Right forelimb (tissue), 1 donor: ENCODE data around the gene RPS28.
"Not testable (repeated sequence)": the region's sequence is repeated elsewhere in the genome, so short reads cannot be mapped to it uniquely, and the experiment has no call there.

Source experiments
- DNase-seq: peaks from one replicate; pipeline ENCODE4 v3.0.0-alpha.2; 2018

The RPS28 gene

DNA sequence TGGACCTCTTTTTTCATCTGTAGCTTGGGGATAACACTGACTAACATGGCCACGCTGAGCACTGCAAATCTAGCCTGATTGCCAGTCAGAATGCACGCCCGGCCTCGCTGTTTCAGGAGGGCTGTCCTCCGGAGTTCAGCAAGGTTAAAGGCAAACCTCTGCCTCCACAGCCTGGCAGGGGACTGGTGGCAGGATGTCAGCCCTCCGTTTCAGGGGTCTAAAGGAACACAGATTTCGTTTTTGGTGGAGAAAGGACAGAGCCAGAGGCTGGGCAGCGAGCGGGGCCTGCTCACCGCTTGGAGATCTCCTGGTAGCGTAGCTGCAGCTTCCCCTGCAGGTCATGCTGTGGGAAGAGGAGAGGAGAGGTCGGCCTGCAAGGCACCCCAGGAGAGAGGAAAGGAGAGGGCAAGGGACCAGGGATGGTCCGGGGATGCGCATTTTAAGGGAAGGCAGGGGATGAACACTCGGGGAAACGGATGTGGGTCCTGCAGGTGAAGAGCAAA, 681 bp upstream of the RPS28 start:
- DNase-seq = no peak

GRCh38 chr19:8321986-8322637, 816 bp downstream of the RPS28 start:
- no peak for DNase-seq

DNA sequence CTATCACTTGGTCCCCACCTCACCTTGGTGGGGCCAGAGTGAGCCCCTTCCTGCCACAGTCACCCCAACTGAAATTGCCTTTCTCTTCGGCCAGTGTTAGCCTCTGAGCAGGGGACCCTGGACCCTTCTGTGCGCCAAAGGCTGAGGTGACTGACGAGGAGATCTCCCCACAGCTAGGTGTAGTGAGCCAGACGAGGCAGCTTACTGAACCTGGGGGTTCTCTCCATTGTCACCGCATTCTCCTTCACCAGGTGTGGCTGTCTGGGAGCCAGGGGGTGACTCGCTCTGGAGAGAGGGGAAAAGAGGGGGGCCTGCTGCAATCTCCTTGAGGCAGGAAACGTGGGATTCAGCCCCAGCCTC, 1.3 kb downstream of the RPS28 start:
- no peak for DNase-seq

- DNase-seq = no peak
Observed at GRCh38 chr19:8323781-8324185, 2.5 kb downstream of the RPS28 start.

DNA sequence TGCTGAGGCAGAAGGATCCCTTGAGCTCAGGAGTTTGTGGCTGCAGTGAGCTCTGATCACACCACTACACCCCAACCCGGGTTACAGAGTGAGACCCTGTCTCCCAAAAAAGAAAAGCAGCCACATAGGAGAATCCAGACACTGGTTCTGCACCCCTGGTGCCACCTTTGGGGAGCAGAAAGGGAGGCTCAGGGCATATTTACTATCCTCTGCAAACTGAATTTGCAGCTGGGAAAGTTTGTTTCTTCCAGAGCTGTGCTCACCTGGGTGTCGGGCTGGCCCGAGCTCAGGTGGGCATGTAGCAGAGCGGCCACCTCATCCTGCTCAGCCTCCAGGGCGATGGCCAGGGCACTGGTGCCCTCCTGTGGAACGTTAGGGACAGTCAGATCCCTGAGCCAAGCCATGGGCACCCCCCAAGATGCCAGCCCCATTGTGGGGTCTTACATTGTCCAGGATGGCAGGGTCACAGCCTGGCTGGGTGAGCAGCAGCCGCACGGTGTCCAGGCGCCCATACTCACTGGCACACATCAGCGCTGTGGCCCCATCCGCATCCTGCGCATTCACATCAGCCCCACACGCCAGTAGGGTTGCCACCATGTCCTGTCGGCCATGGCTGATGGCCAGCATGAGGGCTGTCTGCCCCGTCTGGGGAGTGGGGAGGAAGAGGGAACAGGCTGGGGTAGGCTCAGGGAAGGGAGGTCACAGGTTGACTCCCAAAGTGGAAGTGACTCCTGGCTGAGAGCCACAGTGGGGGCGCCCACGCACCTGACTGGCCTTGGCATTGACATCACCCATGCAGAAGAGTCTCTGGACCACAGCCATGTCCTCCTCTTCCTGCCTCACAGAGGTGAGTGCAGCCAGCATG, 3.1 kb downstream of the RPS28 start:
- DNase-seq = no peak

GRCh38 chr19:8325454-8325853, 4.2 kb downstream of the RPS28 start:
- DNase-seq = no peak

- DNase-seq = no peak
Observed at GRCh38 chr19:8329996-8330395, 8.7 kb downstream of the RPS28 start.

DNA sequence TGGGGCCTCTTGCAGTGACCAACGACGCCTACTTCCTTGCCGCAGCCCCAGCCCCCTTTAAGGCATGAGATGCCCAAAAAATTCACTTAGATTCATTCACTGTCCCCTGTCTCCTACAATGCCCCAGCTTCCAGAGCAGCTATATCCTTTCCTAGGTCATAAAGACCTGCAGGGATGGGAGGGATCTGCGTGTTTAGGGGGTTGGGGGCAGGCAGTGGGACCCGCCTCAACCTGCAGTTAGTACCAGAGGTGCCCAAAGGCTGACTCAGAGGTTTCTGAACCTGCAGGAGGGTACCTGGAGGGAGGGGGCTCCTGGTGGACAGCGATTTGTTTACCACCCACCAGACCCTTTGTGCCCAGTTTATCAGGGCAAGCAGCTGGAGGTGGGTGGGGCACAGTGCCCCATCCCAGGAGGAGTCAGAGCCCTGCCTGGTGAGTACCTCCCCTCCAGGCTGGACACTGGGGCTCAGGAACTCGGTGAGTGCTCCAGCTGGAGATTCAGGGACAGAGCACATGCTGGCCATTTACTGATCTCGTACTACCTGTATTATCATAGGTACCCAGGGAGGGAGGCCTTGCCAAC, 10.1 kb downstream of the RPS28 start:
- DNase-seq = no peak

DNA sequence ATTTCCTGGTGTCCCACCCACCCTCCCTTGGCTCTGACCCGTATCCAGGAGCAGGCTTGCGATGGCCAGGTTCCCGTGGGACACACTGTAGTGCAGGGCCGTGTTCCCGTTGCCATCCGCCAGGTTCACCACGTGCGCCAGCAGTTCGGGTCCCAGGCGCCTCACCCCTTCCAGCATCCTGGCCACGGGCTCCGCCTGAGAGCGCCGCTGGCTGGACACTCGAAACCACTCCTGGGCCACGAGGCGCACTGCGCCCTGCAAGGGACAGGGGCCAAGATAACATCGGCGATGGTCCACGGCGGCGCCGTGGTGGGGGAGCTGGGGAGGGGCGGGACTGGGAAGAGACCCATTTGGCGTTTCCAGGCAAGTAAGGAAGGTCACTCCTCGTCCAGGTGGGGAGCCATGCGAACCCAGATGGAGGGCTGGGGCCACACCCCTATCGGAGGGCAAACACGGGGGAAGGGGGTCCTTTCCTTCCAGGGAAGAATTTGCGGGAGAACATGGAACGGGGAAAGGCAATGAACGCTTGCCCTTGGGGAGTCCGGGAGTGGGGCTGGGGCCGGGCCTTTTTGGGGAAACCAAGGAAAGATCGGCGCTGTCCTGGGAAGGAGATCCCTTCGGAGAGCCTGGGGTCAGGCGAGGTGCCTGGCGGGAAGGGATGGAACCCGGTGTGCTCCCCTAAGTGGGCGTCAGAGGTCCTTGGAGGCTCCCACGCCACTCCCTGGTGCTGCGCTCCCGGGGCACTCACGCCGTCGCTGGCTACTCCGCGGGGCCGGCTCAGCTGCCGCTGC, 11.9 kb downstream of the RPS28 start:
- DNase-seq = no peak

GRCh38 chr19:8333767-8334457, 12.6 kb downstream of the RPS28 start:
- DNase-seq = no peak

GRCh38 chr19:8334458-8335342, 13.4 kb downstream of the RPS28 start:
- DNase-seq = no peak

DNA sequence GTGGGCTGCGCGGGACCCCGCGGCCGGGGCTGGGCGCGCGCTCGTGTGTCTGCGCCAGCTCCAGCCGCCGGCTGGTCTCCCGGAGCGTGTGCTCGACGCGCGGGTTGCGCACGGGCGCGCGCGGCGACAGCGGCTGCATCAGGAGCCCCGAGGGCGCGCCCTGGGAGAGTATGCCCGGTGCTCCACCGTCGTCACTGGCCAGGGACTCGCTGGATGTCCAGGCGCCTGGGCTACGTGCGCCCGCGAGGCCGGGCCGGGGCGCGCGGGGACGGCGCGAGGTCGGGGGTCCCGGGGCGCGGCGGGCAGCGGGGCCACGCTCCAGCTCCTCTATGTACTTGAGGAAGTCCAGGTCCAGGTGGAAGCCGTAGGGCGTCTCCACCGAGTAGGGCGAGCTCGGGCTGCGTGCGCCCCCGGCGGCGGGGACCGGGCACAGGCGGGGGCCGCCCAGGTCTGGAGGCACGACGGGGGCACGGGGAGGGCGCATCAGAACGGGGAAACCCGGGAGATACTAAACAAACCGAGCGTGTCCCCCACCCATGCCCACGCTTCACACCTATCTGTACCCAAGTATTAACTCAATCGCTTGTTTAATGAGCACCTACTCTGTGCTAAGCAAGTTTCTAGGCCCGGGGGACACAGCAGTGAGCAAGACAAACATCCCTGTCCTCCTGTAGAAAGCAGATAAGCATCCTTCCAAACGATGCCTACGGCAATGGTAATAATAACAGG, 14.2 kb downstream of the RPS28 start:
- DNase-seq = no peak

DNA sequence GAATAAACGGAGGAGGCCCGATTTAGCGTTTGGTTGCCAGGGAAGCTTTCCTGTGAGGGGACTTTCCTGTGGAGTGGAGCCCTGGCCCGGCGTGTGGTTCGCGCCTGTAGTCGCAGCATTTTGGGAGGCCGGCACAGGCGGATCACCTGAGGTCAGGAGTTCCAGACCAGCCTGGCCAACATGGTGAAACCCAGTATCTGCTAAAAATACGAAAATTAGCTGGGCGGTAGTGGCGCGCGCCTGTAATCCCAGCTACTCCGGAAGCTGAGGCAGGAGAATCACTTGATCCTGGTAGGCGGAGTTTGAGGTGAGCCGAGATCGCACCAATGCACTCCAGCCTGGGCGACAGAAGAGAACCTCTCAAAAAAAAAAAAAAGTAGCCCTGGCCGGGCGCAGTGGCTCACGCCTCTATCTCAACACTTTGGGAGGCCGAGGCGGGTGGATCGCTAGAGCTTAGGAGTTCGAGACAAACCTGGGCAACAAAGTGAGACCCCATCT, 14.8 kb downstream of the RPS28 start:
- no peak for DNase-seq

DNA sequence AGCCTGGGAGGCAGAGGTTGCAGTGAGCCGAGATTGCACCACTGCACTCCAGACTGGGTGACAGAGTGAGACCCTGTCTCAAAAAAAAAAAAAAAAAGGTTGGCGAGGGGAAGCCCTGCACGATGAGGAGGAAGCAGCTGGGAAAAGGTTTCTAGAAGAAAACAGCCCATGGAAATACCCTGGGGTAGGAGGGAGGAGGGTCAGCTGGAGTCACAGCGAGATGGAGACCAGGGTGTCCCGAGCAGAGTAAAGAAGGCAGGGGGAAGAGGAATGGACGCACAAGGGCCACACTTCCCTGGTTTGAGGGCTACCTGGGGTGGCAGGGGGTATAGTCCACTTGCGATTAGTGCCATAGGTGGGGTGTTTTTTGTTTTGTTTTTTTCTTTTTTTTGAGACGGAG, 15.4 kb downstream of the RPS28 start:
- no peak for DNase-seq

GRCh38 chr19:8337728-8338127, 16.4 kb downstream of the RPS28 start:
- DNase-seq = no peak

DNA sequence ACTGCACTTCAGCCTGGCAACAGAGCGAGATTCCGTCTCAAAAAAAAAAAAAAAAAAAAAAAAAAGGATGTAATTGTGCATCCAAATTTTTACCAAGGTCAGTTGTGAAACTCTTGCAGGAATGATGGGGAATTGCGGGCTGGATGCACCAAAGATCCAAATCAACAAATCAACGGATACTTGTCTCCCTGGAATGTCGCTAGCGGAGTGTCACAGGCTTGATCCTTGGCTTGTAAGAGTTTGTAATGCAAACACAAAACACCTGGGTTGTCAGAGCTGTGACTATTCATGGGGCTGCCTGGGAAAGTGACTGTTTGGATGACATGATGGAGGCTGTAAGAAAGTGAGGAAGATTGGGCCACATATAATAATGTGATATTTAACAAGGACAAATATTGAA, 17.5 kb downstream of the RPS28 start:
- DNase-seq = no peak

- DNase-seq = no peak
Observed at GRCh38 chr19:8340341-8341096, 19.2 kb downstream of the RPS28 start.

DNA sequence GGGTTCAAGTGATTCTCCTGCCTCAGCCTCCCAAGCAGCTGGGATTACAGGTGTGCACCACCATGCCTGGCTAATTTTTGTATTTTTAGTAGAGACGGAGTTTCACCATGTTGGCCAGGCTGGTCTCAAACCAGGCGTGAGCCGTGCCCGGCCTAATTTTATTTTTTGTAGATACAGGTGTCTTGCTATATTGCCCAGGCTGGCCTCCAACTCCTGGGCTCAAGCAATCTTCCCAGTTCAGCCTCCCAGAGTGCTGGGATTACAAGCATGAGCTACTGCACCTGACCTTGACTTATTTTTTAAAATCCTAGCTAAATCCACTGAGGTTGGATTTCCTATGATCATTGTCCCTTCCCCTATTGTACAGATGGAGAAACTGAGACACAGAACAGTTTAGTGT, 20.2 kb downstream of the RPS28 start:
- not testable (repeated sequence) for DNase-seq

DNA sequence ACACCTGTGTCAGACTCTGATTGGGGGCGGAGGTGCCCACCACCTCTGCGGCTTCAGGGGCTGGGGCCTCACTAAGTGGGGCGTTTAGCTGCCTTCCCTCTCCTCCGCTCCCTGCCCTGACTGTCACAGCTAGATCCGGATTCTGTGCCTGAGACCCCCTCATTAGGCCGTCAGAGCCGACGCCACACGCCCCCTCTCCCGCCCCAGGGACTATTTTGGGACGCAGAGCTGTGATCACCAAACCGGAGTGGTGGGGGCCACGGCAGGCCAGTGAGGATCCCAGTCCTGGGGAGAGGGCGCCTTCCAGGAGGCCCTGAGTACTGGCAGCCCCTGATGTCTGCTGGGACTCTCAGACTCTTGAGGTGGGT, 21.0 kb downstream of the RPS28 start:
- no peak for DNase-seq
